GM18951 (cell line): Measurements from ENCODE around the gene PCDHB4.
"Not testable (repeated sequence)": the region's sequence is repeated elsewhere in the genome, so short reads cannot be mapped to it uniquely, and the experiment has no call there.

Source experiments
- POLR2A ChIP-seq: IDR thresholded peaks from 4 replicates; pipeline ENCODE4 v1.6.1; 2011; ENCODE audit warnings: mild to moderate bottlenecking; ENCODE audit not compliant: insufficient read length, insufficient read depth; ENCODE audit errors: extremely low read depth
- in situ Hi-C: fragments of 300-500 bp; cut with MboI; formaldehyde crosslinking; loops from one replicate; pipeline ENCODE4 v1.12.0; 2022; ENCODE audit warnings: low sequenced_read_pairs, mixed read lengths, inconsistent platforms; ENCODE audit not compliant: unreplicated experiment

The PCDHB4 gene

GRCh38 chr5:141172381-141173204 lies 51.0 kb downstream of the PCDHB4 start, which contains the start of gene PCDHB7:
Gene PCDHB7 (plus strand): TSS chr5:141172644. CDS start chr5:141172836, 192 bp downstream.
- in situ Hi-C loops, result no loop called here
- no peak for TF ChIP-seq POLR2A

- in situ Hi-C loops, result not testable (repeated sequence)
Measured at GRCh38 chr5:141174291-141175104, 52.9 kb downstream of the PCDHB4 start.
